Measurements from ENCODE around the gene CNIH3. TPM values are rescaled to one million over a fixed set of nuclear protein-coding genes. Genes with fewer than 3 reads are reported as not detected.

Gene CNIH3
- total and polyA plus RNA-seq, 8 donors, result 2.0 to 10.5 (median 3.6) TPM

DNA sequence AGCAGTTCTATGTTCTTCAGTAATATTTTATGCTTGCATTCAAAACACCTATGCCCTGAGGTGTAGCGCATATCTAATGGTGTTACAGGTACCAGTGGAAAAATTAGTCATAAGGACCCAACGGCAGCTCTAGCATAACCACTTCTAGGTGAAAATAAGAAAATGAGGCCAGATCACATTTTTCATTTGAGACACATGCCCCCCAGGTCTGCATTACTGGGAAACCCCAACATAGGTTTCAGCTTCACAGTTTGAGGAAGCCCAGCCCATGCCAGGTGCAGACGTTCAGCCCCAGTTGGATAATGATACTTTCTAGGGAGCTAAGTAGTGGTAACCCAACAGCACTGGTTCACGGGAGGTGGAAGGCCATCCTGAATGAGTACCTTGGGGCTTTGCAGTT lies 129.8 kb downstream of the CNIH3 start:
- Histone ChIP-seq H3K9me3 (no peaks in the 10 kb centered on the region), H3K36me3 (no peaks in the 10 kb centered on the region), H3K4me1 (no peaks in the 10 kb centered on the region), H3K27ac (no peak overlapping the region), H3K27me3 (no peaks in the 10 kb centered on the region), H3K4me3 (no peak overlapping the region)
- intact Hi-C loops (cut with DNase I), result no loop called here
- TF ChIP-seq, protein P1, sequence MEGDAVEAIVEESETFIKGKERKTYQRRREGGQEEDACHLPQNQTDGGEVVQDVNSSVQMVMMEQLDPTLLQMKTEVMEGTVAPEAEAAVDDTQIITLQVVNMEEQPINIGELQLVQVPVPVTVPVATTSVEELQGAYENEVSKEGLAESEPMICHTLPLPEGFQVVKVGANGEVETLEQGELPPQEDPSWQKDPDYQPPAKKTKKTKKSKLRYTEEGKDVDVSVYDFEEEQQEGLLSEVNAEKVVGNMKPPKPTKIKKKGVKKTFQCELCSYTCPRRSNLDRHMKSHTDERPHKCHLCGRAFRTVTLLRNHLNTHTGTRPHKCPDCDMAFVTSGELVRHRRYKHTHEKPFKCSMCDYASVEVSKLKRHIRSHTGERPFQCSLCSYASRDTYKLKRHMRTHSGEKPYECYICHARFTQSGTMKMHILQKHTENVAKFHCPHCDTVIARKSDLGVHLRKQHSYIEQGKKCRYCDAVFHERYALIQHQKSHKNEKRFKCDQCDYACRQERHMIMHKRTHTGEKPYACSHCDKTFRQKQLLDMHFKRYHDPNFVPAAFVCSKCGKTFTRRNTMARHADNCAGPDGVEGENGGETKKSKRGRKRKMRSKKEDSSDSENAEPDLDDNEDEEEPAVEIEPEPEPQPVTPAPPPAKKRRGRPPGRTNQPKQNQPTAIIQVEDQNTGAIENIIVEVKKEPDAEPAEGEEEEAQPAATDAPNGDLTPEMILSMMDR (IDR thresholded peaks at IDR 0.05), result no peak
- no peak for DNase-seq
- 90 to 93% methylated on average over 4 of the region's 4 CpGs for WGBS, 2 donors
- FAIRE-seq, result no peak
- no peak for ATAC-seq

GRCh38 chr1:224747578-224747977 lies 131.5 kb downstream of the CNIH3 start:
- ATAC-seq (no peak), DNase-seq (no peak), FAIRE-seq (no peak)
- intact Hi-C loops (cut with DNase I), result no loop called here
- TF ChIP-seq, protein P1 (IDR thresholded peaks at IDR 0.05), result no peak
- no peaks in the 10 kb centered on the region for H3K4me1 ChIP-seq
- no peak overlapping the region for H3K4me3 ChIP-seq
- H3K9me3 ChIP-seq, result no peaks in the 10 kb centered on the region
- 46 to 55% methylated on average over 4 of the region's 4 CpGs for WGBS, 2 donors
- H3K27ac ChIP-seq, result no peak overlapping the region
- no peaks in the 10 kb centered on the region for H3K27me3 ChIP-seq
- H3K36me3 ChIP-seq, result no peaks in the 10 kb centered on the region

GRCh38 chr1:224749916-224750315 lies 133.8 kb downstream of the CNIH3 start:
- intact Hi-C loops (cut with DNase I), result no loop called here
- H3K9me3 ChIP-seq, result no peaks in the 10 kb centered on the region
- no peak overlapping the region for H3K4me3 ChIP-seq
- no peaks in the 10 kb centered on the region for H3K36me3 ChIP-seq
- WGBS, 2 donors, result 87 to 89% methylated on average over 4 of the region's 4 CpGs
- H3K4me1 ChIP-seq, result no peaks in the 10 kb centered on the region
- H3K27me3 ChIP-seq, result no peaks in the 10 kb centered on the region
- no peak for FAIRE-seq
- no peak overlapping the region for H3K27ac ChIP-seq
- no peak for ATAC-seq
- TF ChIP-seq, protein P1 (IDR thresholded peaks at IDR 0.05), result no peak
- no peak for DNase-seq

DNA sequence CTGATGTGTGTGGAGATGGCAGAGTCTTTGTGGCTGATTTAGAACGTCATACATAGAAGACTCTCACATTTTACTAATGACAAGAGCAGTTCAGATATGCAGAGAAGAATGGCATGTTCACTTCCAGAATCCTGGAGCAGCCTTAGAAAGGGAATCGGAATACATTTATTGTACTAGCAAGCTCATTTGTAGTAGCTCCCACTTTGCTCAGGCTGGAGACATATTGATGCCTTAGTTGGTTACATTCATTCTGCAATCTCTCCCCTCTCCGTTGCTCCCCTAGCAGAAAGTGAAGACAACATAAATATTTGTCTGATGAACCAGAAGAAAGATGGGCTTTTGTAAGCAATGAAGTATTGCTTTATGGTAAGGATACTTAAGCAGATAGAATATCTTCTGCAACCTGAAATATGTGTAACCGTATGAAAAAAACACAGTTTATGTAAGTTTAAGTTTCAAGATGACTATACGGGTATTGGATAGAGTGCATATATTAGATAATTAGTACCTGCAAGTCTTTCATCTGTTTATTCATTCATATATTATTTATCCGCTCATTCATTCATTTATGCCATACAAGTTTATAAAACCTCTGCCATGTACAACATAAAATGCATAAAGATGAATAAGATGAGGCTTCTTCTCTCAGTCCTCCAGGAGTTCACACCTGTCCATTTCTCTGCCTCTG lies 135.7 kb downstream of the CNIH3 start:
- Histone ChIP-seq H3K4me3 (no peak overlapping the region), H3K36me3 (no peaks in the 10 kb centered on the region), H3K27me3 (no peaks in the 10 kb centered on the region), H3K27ac (no peak overlapping the region), H3K9me3 (no peaks in the 10 kb centered on the region), H3K4me1 (no peaks in the 10 kb centered on the region)
- WGBS, 2 donors, result 86 to 88% methylated on average over 6 of the region's 6 CpGs
- TF ChIP-seq, protein P1 (IDR thresholded peaks at IDR 0.05), result no peak
- ATAC-seq (no peak), FAIRE-seq (no peak), DNase-seq (no peak)
- intact Hi-C loops (cut with DNase I), result no loop called here

DNA sequence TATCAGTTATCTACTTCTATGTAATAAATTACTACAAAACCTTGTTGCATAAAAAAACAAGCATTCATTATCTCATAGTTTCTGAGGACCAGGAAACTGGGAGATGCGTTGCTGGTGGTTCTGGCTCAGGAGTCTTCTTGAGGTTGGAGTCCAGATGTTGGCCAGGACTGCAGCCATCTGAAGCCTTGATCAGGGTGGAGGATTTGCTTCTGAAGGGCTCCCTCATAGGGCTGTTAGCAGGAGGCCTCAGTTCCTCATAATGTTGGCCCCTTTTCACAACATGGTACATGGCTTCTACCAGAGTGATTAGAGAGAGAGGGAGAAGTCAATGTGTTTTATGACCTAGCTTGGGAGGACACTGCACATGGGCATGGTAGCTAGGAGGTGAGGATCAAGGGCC lies 137.4 kb downstream of the CNIH3 start:
- 85 to 88% methylated on average over 1 of the region's 1 CpG for WGBS, 2 donors
- no peaks in the 10 kb centered on the region for H3K9me3 ChIP-seq
- H3K36me3 ChIP-seq, result no peaks in the 10 kb centered on the region
- no peak overlapping the region for H3K4me3 ChIP-seq
- no peaks in the 10 kb centered on the region for H3K27me3 ChIP-seq
- FAIRE-seq (no peak), ATAC-seq (no peak), DNase-seq (no peak)
- TF ChIP-seq, protein P1 (IDR thresholded peaks at IDR 0.05), result no peak
- intact Hi-C loops (cut with DNase I), result no loop called here
- no peaks in the 10 kb centered on the region for H3K4me1 ChIP-seq
- H3K27ac ChIP-seq, result no peak overlapping the region
